OCI-LY1 (cell line): Measurements from ENCODE around the gene MBD3L2.
"Not testable (repeated sequence)": the region's sequence is repeated elsewhere in the genome, so short reads cannot be mapped to it uniquely, and the experiment has no call there.

Source experiments
- CTCF ChIP-seq: fragments of 200-600 bp; sonication (generic), shearing (Covaris generic); IDR thresholded peaks from 2 replicates; pipeline ENCODE4 v1.5.1; 2017; ENCODE audit warnings: mild to moderate bottlenecking, antibody characterized with exemption, low read length, moderate library complexity, mixed read lengths
- EZH2 ChIP-seq: fragments of 200-600 bp; sonication (generic), shearing (Covaris generic); IDR thresholded peaks from 2 replicates; pipeline ENCODE4 v1.8.0; 2017; ENCODE audit warnings: borderline replicate concordance, mixed run types, mild to moderate bottlenecking, antibody characterized with exemption, low read length, moderate library complexity, mixed read lengths

- not testable (repeated sequence) for TF ChIP-seq CTCF, EZH2
Observed at GRCh38 chr19:7058576-7058975, 9.5 kb downstream of the MBD3L2 start, which contains the start of gene MBD3L3.
